GM19043 (cell line): ENCODE data around the gene PSIP1.

Experiments used
- ATAC-seq: cut with Tn5 transposase; IDR thresholded peaks from one replicate; pipeline ENCODE4 v1.9.1; 2021; ENCODE audit warnings: low read depth; ENCODE audit not compliant: unreplicated experiment

PSIP1 gene

GRCh38 chr9:15509931-15510788, 610 bp downstream of the PSIP1 start:
- ATAC-seq: peak; percentile 24

- ATAC-seq: no peak
Observed at GRCh38 chr9:15505921-15506320, 4.8 kb downstream of the PSIP1 start.

- ATAC-seq: no peak
Observed at GRCh38 chr9:15501803-15502202, 9.0 kb downstream of the PSIP1 start.

- ATAC-seq: no peak
Observed at GRCh38 chr9:15501179-15501578, 9.6 kb downstream of the PSIP1 start.

- ATAC-seq: no peak
Observed at GRCh38 chr9:15499139-15499538, 11.6 kb downstream of the PSIP1 start.

GRCh38 chr9:15498246-15498995, 12.3 kb downstream of the PSIP1 start:
- ATAC-seq: no peak

GRCh38 chr9:15492485-15493150, 18.2 kb downstream of the PSIP1 start:
- ATAC-seq: no peak

- no peak for ATAC-seq
Observed at GRCh38 chr9:15491950-15492349, 18.8 kb downstream of the PSIP1 start.

GRCh38 chr9:15485836-15486666, 24.7 kb downstream of the PSIP1 start:
- ATAC-seq: no peak

GRCh38 chr9:15484802-15485201, 26.0 kb downstream of the PSIP1 start:
- no peak for ATAC-seq

GRCh38 chr9:15482146-15482545, 28.6 kb downstream of the PSIP1 start:
- no peak for ATAC-seq

GRCh38 chr9:15480028-15480427, 30.7 kb downstream of the PSIP1 start:
- no peak for ATAC-seq

GRCh38 chr9:15475923-15476536, 34.7 kb downstream of the PSIP1 start:
- ATAC-seq: no peak

GRCh38 chr9:15469862-15470261, 40.9 kb downstream of the PSIP1 start:
- no peak for ATAC-seq

- no peak for ATAC-seq
Observed at GRCh38 chr9:15469406-15469805, 41.4 kb downstream of the PSIP1 start.

- ATAC-seq: no peak
Observed at GRCh38 chr9:15468145-15468544, 42.6 kb downstream of the PSIP1 start.

- ATAC-seq: no peak
Observed at GRCh38 chr9:15461601-15462000, 49.2 kb downstream of the PSIP1 start.

GRCh38 chr9:15461056-15461455, 49.7 kb downstream of the PSIP1 start:
- ATAC-seq: no peak

GRCh38 chr9:15453956-15454355, 56.8 kb downstream of the PSIP1 start:
- ATAC-seq: no peak

GRCh38 chr9:15444141-15444540, 66.6 kb downstream of the PSIP1 start:
- ATAC-seq: no peak
